ENCODE results near the gene GJD3. TPM values are rescaled to one million over a fixed set of nuclear protein-coding genes. Genes with fewer than 3 reads are reported as not detected.

Gene GJD3
- total RNA-seq, 1 experiment from 2014 or later: not detected

- Histone ChIP-seq H3K27ac (no peak overlapping the region), H3K79me2 (ENCODE audit: low read depth) (peaks cover 58% of the 10 kb centered on the region), H3K4me2 (peak overlapping the region; percentile 99), H3K9me3 (ENCODE audit: insufficient read depth, low read depth) (no peaks in the 10 kb centered on the region), H2AFZ (peak overlapping the region; percentile 97), H3K4me1 (replicated peaks; ENCODE audit: insufficient read depth) (peaks cover 85% of the 10 kb centered on the region), H3K36me3 (ENCODE audit: low read depth) (no peaks in the 10 kb centered on the region), H3F3A (ENCODE audit: insufficient read depth, low read depth) (peaks cover 28% of the 10 kb centered on the region), H3K4me3 (peak overlapping the region; percentile 99), H3K9me2 (ENCODE audit: insufficient read depth) (no peaks in the 10 kb centered on the region), H4K20me1 (ENCODE audit: insufficient read depth) (peaks cover 10% of the 10 kb centered on the region), H3K27me3 (ENCODE audit: insufficient read depth, low read depth) (no peaks in the 10 kb centered on the region)
- no peak for DNase-seq
- ChIA-PET POLR2A (ENCODE audit: unreplicated experiment) (no interaction called here), CTCF (interaction anchor here (0.6 kb wide), 1 partner anchor 14 kb away, joined by 3 read pairs; no protein-coding TSS in a partner anchor)
- intact Hi-C loops (cut with micrococcal nuclease; ENCODE audit: unreplicated experiment): loop anchor here (2.0 to 10.0 kb wide), 2 partner anchors 22 to 294 kb away; no protein-coding TSS in a partner anchor
- TF ChIP-seq, protein P1, sequence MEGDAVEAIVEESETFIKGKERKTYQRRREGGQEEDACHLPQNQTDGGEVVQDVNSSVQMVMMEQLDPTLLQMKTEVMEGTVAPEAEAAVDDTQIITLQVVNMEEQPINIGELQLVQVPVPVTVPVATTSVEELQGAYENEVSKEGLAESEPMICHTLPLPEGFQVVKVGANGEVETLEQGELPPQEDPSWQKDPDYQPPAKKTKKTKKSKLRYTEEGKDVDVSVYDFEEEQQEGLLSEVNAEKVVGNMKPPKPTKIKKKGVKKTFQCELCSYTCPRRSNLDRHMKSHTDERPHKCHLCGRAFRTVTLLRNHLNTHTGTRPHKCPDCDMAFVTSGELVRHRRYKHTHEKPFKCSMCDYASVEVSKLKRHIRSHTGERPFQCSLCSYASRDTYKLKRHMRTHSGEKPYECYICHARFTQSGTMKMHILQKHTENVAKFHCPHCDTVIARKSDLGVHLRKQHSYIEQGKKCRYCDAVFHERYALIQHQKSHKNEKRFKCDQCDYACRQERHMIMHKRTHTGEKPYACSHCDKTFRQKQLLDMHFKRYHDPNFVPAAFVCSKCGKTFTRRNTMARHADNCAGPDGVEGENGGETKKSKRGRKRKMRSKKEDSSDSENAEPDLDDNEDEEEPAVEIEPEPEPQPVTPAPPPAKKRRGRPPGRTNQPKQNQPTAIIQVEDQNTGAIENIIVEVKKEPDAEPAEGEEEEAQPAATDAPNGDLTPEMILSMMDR (conservative IDR thresholded peaks at IDR 0.05): no peak
- no peak for TF ChIP-seq EZH2 (IDR thresholded peaks at IDR 0.05; ENCODE audit: low read depth)
- no TSS peak for BruUV-seq (replicated peaks)
These were observed 45.6 kb downstream of the GJD3 start for GRCh38 chr17:40318830-40319391.

DNA sequence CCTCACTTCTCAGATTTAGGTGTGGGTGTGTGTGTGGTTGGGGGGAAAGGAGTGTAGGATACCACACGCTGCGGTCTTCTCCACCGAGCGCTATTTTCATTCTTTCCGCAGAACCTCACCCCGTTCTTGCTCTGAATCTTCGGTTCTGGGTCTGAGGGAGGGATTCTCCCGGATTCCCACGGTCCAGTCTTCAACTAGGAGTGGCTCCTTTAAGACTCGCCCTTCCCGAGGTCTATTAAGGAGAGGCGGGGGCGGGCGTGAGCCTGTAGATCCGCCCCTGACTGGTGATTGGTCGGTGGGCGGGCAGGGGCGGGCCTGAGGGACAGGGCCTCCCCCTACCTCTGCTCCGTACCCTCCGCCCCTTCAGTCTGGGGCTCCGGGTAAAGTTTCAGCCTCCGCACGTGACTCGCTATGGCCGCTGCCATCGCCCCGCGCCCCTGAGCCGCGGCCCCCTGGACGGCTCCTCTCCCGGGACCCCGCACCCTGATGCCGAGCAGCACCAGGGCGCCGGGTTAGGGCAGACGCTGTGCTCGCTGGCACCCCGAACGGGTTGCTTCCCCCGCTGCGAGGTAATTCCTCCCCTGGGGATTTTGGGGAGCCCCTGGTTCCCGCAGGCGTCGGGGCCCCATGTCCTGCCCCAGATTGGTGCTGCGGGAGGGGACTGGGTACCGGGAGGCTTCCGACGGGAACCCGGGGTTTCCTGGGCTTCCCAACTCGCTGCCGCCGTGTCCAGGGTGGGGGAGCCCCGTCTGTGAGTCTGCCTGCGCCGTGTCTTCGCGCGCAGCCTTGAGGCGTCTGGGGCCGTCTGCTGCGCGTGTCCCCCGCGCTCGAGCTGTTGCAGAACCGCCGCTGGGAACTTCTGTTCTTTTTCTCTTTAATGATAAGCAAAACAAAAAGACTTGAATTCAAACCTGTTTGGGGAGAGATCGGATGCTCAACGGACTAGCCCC is 46.4 kb downstream of the GJD3 start:
- H4K20me1 ChIP-seq (ENCODE audit: insufficient read depth): peaks cover 9% of the 10 kb centered on the region
- H3K27me3 ChIP-seq (ENCODE audit: insufficient read depth, low read depth): no peaks in the 10 kb centered on the region
- H2AFZ ChIP-seq: peak overlapping the region; percentile 97
- H3K9me3 ChIP-seq (ENCODE audit: insufficient read depth, low read depth): no peaks in the 10 kb centered on the region
- CTCF ChIA-PET: interaction anchor here (0.6 to 1.3 kb wide), 4 partner anchors 13 to 158 kb away, joined by 3 to 10 read pairs (median 4); partner anchors contain the start of gene CDC6
- H3F3A ChIP-seq (ENCODE audit: insufficient read depth, low read depth): peaks cover 31% of the 10 kb centered on the region
- H3K4me2 ChIP-seq: peak overlapping the region; percentile 99
- peaks cover 85% of the 10 kb centered on the region for H3K4me1 ChIP-seq (replicated peaks; ENCODE audit: insufficient read depth)
- peak overlapping the region; percentile 99 for H3K4me3 ChIP-seq
- H3K27ac ChIP-seq: peak overlapping the region; percentile 75
- no peaks in the 10 kb centered on the region for H3K9me2 ChIP-seq (ENCODE audit: insufficient read depth)
- DNase-seq: peak; percentile 88 to 90
- H3K79me2 ChIP-seq (ENCODE audit: low read depth): peaks cover 51% of the 10 kb centered on the region
- TF ChIP-seq, protein P1 (conservative IDR thresholded peaks at IDR 0.05): no peak
- no peak for TF ChIP-seq EZH2 (IDR thresholded peaks at IDR 0.05; ENCODE audit: low read depth)
- TSS peak; percentile 55 for BruUV-seq (replicated peaks)
- intact Hi-C loops (cut with micrococcal nuclease; ENCODE audit: unreplicated experiment): loop anchor here (2.0 to 10.0 kb wide), 3 partner anchors 15 to 293 kb away; no protein-coding TSS in a partner anchor
- no peaks in the 10 kb centered on the region for H3K36me3 ChIP-seq (ENCODE audit: low read depth)
- POLR2A ChIA-PET (ENCODE audit: unreplicated experiment): interaction anchor here (0.6 kb wide), 2 partner anchors 14 to 532 kb away, joined by 3 to 4 read pairs; no protein-coding TSS in a partner anchor

DNA sequence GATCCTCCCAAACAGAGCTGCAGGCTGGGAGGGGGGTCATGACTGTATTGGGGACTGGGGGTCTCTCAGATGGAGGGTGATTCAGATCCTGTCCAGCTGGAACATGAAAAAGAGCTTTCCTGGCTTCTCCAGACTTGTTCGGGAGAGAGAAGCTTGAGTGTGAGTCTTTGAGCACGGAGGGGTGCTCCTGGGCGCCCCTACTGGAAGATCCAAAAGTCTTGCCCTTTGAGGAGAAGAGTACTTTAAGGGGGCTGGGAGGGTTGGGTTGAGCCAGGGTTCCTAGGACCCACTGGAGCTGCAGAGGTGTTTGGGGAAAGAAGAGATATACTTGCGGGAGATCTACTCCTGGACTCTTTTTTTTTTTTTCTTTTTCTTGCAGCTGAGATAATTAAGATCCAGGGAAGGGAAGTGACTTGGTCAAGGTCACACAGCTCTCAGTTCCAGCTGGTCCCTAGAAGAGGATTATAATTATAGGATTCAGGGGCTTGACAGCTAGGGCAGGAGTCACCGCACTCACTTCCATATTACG is 47.1 kb downstream of the GJD3 start:
- peaks cover 85% of the 10 kb centered on the region for H3K4me1 ChIP-seq (replicated peaks; ENCODE audit: insufficient read depth)
- TSS peak; percentile 83 for BruUV-seq (replicated peaks)

More for the DNA sequence above, 47.1 kb downstream of the GJD3 start:
- Histone ChIP-seq H2AFZ (peak overlapping the region; percentile 97), H3K27ac (peak overlapping the region; percentile 75), H3K4me3 (peak overlapping the region; percentile 99), H3K79me2 (ENCODE audit: low read depth) (peaks cover 43% of the 10 kb centered on the region), H3K9me2 (ENCODE audit: insufficient read depth) (no peaks in the 10 kb centered on the region), H4K20me1 (ENCODE audit: insufficient read depth) (peaks cover 6% of the 10 kb centered on the region), H3F3A (ENCODE audit: insufficient read depth, low read depth) (peaks cover 35% of the 10 kb centered on the region), H3K4me2 (peak overlapping the region; percentile 99), H3K27me3 (ENCODE audit: insufficient read depth, low read depth) (no peaks in the 10 kb centered on the region), H3K36me3 (ENCODE audit: low read depth) (no peaks in the 10 kb centered on the region), H3K9me3 (ENCODE audit: insufficient read depth, low read depth) (no peaks in the 10 kb centered on the region)
- intact Hi-C loops (cut with micrococcal nuclease; ENCODE audit: unreplicated experiment): loop anchor here (2.0 to 10.0 kb wide), 2 partner anchors 15 to 293 kb away; no protein-coding TSS in a partner anchor
- ChIA-PET CTCF (interaction anchor here (0.6 to 1.3 kb wide), 5 partner anchors 14 to 159 kb away, joined by 3 to 11 read pairs (median 6); partner anchors contain the start of gene CDC6), POLR2A (ENCODE audit: unreplicated experiment) (interaction anchor here (0.6 kb wide), 2 partner anchors 14 to 532 kb away, joined by 3 to 4 read pairs; no protein-coding TSS in a partner anchor)
- peak in 1 of 2 experiments; percentile 65 for DNase-seq
- no peak for TF ChIP-seq EZH2 (IDR thresholded peaks at IDR 0.05; ENCODE audit: low read depth)
- TF ChIP-seq, protein P1 (conservative IDR thresholded peaks at IDR 0.05): peak; percentile 71

Measured in PC-9 (cell line).